Measurements from ENCODE around the gene TCP1.
"Not testable (repeated sequence)": the region's sequence is repeated elsewhere in the genome, so short reads cannot be mapped to it uniquely, and the experiment has no call there.

Gene TCP1

DNA sequence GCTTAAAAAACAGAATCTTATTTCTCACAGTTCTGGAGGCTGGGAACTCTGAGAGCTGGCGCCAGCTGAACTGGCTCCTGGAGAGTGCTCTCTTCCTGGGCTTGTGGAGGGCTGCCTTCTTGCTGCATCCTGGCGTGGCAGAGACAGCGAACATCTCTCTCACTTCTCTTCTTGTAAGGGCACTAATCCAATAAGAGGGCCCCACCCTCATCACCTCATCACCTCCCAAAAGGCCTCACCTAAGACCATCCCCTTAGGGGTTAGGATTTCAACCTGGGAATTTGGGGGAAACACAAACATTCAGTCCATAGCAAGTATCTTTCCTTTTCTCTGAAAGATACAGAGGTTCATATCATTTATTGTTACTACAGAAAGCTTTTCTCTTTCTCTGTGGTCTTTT lies 34.6 kb upstream of the TCP1 start:
- DNase-seq (ENCODE audit: extremely low read depth, low read depth): no peak
- TF ChIP-seq, protein P1, sequence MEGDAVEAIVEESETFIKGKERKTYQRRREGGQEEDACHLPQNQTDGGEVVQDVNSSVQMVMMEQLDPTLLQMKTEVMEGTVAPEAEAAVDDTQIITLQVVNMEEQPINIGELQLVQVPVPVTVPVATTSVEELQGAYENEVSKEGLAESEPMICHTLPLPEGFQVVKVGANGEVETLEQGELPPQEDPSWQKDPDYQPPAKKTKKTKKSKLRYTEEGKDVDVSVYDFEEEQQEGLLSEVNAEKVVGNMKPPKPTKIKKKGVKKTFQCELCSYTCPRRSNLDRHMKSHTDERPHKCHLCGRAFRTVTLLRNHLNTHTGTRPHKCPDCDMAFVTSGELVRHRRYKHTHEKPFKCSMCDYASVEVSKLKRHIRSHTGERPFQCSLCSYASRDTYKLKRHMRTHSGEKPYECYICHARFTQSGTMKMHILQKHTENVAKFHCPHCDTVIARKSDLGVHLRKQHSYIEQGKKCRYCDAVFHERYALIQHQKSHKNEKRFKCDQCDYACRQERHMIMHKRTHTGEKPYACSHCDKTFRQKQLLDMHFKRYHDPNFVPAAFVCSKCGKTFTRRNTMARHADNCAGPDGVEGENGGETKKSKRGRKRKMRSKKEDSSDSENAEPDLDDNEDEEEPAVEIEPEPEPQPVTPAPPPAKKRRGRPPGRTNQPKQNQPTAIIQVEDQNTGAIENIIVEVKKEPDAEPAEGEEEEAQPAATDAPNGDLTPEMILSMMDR (IDR thresholded peaks at IDR 0.05; ENCODE audit: low read depth, low read length): no peak

DNA sequence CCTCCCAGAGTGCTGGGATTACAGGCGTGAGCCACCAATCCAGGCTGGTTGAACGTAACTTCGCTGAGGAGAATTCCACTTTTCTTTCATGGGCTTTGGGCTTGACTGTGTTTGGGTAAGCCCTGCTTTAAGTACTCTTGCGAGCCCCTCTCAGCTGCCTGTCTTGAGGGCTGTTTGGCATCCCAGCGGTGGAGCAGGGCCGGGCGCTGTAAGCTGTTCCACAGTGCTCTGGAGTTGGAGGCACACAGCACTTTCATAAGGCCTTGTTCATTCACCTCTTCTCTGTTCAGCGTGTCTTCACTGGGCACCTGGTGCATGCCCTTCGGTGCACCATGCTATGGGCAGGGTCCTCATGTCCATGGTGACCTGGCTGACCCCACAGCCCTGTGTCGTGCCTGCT lies 32.3 kb upstream of the TCP1 start:
- no peak for DNase-seq (ENCODE audit: extremely low read depth, low read depth)
- TF ChIP-seq, protein P1 (IDR thresholded peaks at IDR 0.05; ENCODE audit: low read depth, low read length): no peak

GRCh38 chr6:159821122-159821521 lies 31.7 kb upstream of the TCP1 start:
- no peak for DNase-seq (ENCODE audit: extremely low read depth, low read depth)
- TF ChIP-seq, protein P1 (IDR thresholded peaks at IDR 0.05; ENCODE audit: low read depth, low read length): no peak

DNA sequence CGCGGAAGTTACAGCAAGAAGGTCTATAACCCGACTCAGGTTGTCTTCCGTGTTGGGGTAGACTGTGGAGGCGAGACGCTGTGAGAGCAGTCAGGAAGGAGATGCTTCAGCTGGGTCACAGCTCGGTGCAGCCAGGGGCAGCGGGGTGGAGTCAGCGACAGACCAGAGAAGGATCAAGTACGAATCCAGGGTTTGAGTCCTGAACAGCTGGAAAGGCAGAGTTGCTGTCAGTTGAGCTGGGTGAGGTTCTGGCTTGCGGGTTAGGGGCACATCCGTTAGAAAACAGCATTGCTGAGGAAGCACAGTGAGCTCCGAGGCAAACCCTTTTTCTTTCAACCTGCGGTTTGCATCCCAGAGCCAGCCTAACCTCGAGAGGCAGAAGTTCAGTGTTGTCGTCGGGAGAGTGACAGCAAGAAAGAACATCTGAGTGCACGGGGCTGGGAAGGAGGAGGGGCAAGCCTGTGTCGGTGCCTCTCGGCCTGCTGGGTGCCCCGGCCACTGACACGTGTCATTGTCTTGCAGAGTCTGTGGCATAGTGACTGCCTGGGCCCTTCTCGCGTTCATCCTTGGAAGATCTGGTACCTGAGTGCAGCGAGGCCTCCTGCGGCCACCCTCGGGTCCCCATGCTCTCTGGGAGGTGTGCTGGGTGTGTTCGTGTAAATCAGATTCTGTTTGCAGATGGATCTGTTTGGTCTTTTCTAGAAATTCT lies 30.7 kb upstream of the TCP1 start:
- TF ChIP-seq, protein P1 (IDR thresholded peaks at IDR 0.05; ENCODE audit: low read depth, low read length): no peak
- no peak for DNase-seq (ENCODE audit: extremely low read depth, low read depth)

GRCh38 chr6:159819098-159819497 lies 29.7 kb upstream of the TCP1 start:
- no peak for DNase-seq (ENCODE audit: extremely low read depth, low read depth)
- TF ChIP-seq, protein P1 (IDR thresholded peaks at IDR 0.05; ENCODE audit: low read depth, low read length): no peak

GRCh38 chr6:159817951-159818739 lies 28.7 kb upstream of the TCP1 start:
- TF ChIP-seq, protein P1 (IDR thresholded peaks at IDR 0.05; ENCODE audit: low read depth, low read length): no peak
- DNase-seq (ENCODE audit: extremely low read depth, low read depth): no peak

GRCh38 chr6:159816775-159817174 lies 27.4 kb upstream of the TCP1 start:
- DNase-seq (ENCODE audit: extremely low read depth, low read depth): not testable (repeated sequence)
